Measurements from ENCODE around the gene CST9.
A peak's percentile ranks its signal among the peaks of the same experiment; 100 is the strongest.

Gene CST9

GRCh38 chr20:23603321-23603720, 2.4 kb downstream of the CST9 start:
- no peak for DNase-seq (ENCODE audit: low read depth)
- TF ChIP-seq, protein P1, sequence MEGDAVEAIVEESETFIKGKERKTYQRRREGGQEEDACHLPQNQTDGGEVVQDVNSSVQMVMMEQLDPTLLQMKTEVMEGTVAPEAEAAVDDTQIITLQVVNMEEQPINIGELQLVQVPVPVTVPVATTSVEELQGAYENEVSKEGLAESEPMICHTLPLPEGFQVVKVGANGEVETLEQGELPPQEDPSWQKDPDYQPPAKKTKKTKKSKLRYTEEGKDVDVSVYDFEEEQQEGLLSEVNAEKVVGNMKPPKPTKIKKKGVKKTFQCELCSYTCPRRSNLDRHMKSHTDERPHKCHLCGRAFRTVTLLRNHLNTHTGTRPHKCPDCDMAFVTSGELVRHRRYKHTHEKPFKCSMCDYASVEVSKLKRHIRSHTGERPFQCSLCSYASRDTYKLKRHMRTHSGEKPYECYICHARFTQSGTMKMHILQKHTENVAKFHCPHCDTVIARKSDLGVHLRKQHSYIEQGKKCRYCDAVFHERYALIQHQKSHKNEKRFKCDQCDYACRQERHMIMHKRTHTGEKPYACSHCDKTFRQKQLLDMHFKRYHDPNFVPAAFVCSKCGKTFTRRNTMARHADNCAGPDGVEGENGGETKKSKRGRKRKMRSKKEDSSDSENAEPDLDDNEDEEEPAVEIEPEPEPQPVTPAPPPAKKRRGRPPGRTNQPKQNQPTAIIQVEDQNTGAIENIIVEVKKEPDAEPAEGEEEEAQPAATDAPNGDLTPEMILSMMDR (conservative IDR thresholded peaks at IDR 0.05; ENCODE audit: control insufficient read depth, insufficient read depth, low read depth, low read length) = no peak
- H3K4me3 ChIP-seq (ENCODE audit: control insufficient read depth, low read depth, low read length) = no peak overlapping the region

- DNase-seq (ENCODE audit: low read depth) = no peak
- no peak overlapping the region for H3K4me3 ChIP-seq (ENCODE audit: control insufficient read depth, low read depth, low read length)
- TF ChIP-seq, protein P1 (conservative IDR thresholded peaks at IDR 0.05; ENCODE audit: control insufficient read depth, insufficient read depth, low read depth, low read length) = no peak
Observed at GRCh38 chr20:23602699-23603098, 3.0 kb downstream of the CST9 start.

- TF ChIP-seq, protein P1 (conservative IDR thresholded peaks at IDR 0.05; ENCODE audit: control insufficient read depth, insufficient read depth, low read depth, low read length) = no peak
- DNase-seq (ENCODE audit: low read depth) = no peak
- no peak overlapping the region for H3K4me3 ChIP-seq (ENCODE audit: control insufficient read depth, low read depth, low read length)
Observed at GRCh38 chr20:23602241-23602640, 3.5 kb downstream of the CST9 start.

DNA sequence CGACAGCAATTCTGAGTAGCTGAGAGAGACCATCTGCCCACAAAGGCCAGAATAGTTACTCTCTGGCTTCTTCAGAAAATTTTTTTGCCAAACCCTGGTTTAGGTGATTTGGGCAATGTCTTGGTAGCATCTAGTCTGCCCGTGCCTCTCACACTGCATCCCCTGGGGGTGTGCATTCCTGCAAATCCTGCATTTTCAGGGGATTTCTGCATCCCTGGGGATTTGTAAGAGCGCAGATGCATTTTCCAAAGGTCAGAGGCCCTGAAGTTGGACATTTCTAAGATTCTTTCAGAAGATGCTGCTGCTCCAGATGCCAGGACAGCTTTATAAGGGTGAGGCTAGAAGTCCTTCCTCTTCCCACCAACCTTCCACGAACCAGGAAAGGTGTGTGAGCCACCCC, 4.0 kb downstream of the CST9 start:
- no peak for DNase-seq (ENCODE audit: low read depth)
- TF ChIP-seq, protein P1 (conservative IDR thresholded peaks at IDR 0.05; ENCODE audit: control insufficient read depth, insufficient read depth, low read depth, low read length) = no peak
- no peak overlapping the region for H3K4me3 ChIP-seq (ENCODE audit: control insufficient read depth, low read depth, low read length)

DNA sequence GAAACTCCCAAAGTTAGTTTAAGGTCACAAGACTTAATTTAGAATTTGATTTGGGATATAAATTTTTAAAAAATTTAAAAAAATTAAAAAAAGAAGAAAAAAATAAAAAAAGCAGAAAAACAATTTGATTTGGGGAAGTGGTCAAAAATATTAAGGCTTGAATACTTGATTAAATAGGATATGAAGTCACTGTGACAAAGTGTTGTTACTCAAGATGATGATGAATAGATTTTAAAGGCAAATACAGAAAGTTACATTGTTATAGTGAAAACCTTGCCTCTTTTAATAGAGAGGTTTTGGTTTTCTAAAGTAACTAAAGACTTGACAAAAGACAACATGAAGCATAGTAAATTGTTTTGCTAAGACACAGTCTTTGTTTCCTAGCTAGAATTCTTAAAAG, 7.2 kb downstream of the CST9 start:
- DNase-seq (ENCODE audit: low read depth) = no peak
- TF ChIP-seq, protein P1 (conservative IDR thresholded peaks at IDR 0.05; ENCODE audit: control insufficient read depth, insufficient read depth, low read depth, low read length) = no peak
- no peak overlapping the region for H3K4me3 ChIP-seq (ENCODE audit: control insufficient read depth, low read depth, low read length)

- peak; percentile 8 for DNase-seq (ENCODE audit: low read depth)
- TF ChIP-seq, protein P1 (conservative IDR thresholded peaks at IDR 0.05; ENCODE audit: control insufficient read depth, insufficient read depth, low read depth, low read length) = no peak
Observed at GRCh38 chr20:23596579-23597250, 9.0 kb downstream of the CST9 start.

GRCh38 chr20:23595941-23596340, 9.8 kb downstream of the CST9 start:
- H3K4me3 ChIP-seq (ENCODE audit: control insufficient read depth, low read depth, low read length) = no peak overlapping the region
- DNase-seq (ENCODE audit: low read depth) = no peak
- TF ChIP-seq, protein P1 (conservative IDR thresholded peaks at IDR 0.05; ENCODE audit: control insufficient read depth, insufficient read depth, low read depth, low read length) = no peak

More at GRCh38 chr20:23596579-23597250, 9.0 kb downstream of the CST9 start:
- H3K4me3 ChIP-seq (ENCODE audit: control insufficient read depth, low read depth, low read length) = no peak overlapping the region

Data from fibroblast of mammary gland (primary cell).